GM21576 (cell line): ENCODE results near the gene USP54.

Experiments used
- ATAC-seq: cut with Tn5 transposase; IDR thresholded peaks from one replicate; pipeline ENCODE4 v1.9.1; 2021; ENCODE audit warnings: mild to moderate bottlenecking, moderate library complexity; ENCODE audit not compliant: unreplicated experiment

USP54 gene

DNA sequence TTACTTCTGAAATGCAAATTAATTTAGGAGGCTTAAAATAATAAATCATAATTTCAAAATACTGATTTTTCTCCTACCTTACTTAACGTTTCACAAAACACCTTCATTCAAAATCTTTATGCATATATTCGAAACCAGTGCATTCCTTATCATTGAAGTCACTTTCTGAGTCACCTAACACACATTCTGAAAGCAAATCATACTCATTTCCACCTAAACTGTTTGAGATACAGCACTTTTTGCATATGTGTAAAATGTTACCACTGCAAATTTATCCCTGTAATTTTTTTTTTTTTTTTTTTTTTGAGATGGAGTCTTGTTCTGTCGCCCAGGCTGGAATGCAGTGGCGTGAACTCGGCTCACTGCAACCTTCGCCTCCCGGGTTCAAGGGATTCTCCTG is 111.0 kb downstream of the USP54 start:
- ATAC-seq = no peak

DNA sequence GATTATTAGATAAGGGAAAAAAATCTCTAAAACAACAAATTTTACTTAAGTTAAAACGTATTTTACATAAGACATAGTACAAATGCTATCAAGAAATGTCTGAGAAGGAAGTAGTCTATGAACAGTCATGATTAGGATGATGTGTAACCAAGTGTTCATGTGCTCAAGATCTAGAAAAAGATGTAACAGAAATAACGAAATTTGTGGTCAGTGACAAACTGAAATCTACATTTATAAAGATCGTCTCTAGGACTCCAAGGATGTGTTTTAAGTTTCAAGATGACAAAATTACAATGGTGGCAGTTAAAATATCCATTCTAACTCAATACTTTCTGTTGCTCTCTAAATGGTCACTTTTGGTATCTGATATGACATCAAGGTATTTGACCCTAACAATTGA is 112.5 kb downstream of the USP54 start:
- no peak for ATAC-seq

DNA sequence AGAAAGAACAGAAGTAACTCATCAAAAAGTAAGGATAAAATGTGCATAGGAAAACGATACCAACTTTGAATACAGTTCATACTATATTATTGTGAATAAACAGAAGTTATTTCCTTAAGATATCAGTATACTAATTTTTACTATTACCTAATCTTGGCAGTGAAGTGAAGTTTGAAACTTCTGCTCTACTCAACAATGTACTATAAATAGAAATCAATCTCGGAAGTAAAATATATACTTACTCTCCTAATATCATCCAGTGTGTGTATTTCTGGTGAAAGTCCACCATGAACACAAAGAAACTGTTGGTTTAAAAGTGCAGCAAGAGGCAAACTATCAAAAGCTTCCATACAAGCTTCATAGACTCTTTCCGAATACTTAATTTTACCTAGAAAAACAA is 119.9 kb downstream of the USP54 start:
- no peak for ATAC-seq

DNA sequence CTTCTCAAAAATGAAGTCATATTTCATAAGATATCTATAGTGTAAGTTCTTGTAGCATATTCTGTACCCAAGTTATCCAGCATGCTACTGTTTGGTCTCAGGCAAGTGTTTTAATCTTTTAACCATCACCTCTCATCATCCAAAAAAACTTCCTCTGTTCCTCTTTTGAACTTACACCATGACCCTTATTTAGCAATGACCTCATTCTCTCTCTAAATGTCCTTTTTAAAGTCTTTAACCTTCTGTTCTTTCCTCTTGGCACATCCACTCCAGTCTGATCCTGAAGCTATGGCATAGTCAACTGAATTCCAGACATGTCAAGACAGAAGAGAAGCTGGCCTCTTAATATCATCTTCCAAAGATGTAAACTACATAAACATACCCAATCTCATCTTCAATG is 121.6 kb downstream of the USP54 start:
- ATAC-seq = no peak

DNA sequence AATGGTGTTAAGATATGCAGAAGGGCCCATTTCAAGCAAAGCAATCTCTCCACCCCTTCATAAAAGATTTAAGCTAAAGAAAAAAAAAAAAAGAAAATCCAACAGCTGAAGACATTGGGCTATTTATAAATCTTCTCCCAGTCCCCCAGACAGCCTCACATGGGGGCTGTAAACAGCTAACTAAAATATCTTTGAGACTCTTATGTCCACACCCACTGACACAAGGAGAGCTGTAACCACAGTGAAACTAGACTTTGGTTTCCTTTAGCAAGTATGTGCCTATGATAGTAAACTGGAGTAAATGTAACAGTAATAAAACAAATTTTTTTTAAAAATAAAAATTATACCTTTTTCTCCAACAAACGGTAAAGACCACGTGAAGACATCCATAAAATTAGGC is 123.9 kb downstream of the USP54 start:
- no peak for ATAC-seq

DNA sequence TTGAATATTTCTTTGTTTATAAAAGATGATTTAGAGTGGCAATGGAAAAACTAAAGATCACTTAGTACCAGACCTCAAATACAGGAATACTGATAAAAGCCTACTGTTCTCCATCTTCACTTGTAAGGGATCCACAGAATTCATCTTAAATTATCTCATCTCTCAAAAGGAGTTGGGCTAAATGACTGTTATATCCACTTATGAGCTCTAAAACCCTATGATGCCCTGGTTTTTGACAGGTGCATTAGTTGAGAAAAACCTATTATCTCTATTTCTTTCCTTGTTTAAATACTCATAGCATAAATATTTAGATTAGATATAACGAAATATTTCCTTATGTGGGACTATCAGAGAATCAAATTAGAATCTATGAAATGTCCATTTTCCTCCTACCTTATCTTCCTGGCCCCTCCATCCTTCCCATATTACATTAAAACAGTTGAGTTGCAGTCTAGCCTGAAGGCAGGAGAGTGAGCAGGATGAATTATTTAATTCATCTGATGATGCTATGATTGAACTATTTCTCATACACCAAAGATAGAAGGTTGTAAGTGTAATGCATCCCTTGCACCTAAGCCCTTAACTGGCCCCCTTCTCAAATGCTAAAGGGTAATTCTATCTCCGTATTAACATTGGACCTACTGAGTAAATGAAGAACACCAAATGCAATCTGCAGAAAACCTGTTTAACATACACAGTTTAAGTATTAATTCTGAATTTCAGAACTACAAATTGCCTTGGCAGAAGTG is 125.0 kb downstream of the USP54 start:
- ATAC-seq = no peak

DNA sequence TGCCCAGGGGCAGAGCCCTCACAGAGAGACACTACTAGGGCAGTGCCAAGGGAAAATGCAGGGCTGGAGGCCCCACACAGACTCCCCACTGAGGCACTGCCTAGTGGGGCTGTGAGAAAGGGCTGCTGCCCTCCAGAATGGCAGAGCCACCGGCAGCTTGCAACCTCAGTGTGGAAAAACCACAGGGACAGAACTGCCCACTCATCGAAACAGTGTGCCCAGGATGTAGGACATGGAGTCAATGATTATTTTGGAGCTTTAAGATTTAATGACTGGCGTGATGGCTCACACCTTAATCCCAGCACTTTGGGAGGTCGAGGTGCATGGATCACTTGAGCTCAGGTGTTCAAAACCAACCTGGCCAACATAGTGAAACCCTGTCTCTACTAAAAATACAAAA is 130.2 kb downstream of the USP54 start:
- no peak for ATAC-seq

DNA sequence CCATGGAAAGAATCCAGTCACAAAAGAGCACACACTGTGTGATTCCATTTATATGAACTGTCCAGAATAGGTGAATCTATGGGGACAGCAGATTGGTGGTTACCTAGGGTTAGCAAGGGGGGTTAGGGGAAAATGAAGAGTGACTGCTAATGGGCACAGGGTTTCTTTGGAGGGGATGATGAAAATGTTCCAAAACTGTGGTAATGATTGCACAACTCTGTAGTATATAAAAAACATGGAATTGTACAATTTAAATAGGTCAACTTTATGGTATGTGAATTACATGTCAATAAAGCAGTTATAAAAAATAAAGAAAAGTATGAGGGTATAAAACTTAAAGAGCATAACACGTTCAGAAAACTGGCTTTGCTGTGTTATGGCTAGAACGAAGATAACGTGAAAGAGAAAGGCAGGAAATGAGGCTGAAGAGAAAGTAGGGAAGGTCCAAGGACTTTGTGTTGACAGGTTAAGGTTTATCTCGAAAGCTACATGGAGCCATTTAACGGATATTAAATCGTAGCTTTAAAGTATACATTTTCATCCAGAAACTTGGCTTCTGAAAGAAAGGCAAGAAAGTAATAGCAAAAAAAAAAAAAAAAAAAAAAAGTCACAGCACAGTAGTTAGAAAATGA is 131.3 kb downstream of the USP54 start:
- ATAC-seq = no peak

DNA sequence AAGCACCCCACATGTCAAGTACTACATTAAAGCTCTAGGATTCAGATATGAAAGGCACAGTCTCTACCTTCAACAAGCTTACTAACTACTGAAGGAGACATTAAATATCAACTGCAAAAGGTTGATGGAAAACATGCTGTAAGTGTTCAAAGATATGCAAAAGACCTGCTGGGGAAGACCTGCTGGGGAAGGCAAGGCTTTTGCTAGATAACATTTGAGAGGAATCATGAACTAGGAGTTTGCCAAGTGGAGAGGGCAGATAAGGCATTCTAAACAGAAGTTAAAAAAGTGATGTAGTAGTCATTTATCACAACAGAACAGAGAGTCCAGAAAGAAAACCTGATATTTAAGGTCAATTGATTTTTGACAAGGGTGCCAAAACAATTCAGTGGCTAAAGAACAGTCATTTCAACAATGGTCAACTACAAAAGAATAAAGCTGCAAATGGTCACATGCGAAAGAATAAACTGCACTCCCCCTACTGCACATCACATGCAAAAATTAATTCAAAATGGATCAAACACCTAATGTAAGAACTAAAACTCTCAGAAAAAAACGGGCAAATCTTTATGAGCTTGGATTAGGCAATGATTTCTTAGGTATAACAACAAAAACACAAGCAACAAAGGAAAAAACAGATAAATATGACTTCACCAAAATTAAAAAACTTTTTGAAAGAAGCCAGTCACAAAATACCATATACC is 134.8 kb downstream of the USP54 start:
- no peak for ATAC-seq

DNA sequence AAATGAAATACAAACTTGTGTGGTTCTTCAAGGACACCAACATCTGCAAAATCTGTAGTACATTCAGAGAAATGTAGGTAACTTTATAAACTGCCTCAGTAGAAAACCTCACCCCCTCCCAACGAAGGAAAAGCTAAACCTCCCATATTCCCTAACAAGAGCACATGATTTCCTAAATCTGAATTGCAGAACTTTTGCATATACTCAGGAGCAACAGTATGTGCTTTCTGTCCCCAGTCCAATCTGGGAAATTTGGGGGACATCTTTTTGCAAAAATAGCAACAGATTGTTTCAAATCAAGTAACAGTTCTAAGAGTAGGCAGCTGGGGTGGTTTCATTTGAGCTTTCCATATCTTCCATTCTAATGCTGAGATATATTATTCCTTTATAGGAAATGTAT is 142.0 kb downstream of the USP54 start:
- ATAC-seq = no peak

DNA sequence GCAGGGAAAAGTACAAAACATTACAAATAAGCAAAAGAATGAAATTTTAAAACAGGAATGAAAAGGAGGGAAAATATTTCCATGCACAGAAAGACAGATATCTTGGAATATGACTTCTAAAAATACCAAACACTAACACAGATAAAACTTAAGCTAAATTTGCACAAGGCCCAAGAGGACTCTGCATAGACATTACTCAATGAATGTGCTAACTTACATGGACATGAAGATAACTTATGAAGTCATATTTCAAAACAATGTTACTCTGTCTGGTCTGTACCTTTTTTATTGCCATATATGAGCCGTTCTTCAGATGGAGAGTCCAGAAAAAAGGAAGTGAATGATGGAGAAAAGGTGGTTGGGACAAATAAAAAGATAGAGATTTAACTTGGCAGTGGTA is 142.8 kb downstream of the USP54 start:
- no peak for ATAC-seq
